SU-DHL-6 (cell line): ENCODE results near the gene GABRB1.

Experiments
- EZH2phosphoT487 ChIP-seq: fragments of 200-600 bp; sonication (generic), shearing (Covaris generic); conservative IDR thresholded peaks from 2 replicates; pipeline ENCODE4 v1.6.1; 2018; ENCODE audit warnings: mild to moderate bottlenecking, antibody characterized with exemption, low read length, moderate library complexity, mixed read lengths
- TF ChIP-seq, protein P1 (sequence below): fragments of 200-600 bp; sonication (generic); IDR thresholded peaks from one replicate; pipeline ENCODE4 v1.5.1; 2017; ENCODE audit warnings: antibody characterized with exemption, mild to moderate bottlenecking, low read length, moderate library complexity; ENCODE audit not compliant: insufficient read depth, poor library complexity, severe bottlenecking

DNA sequence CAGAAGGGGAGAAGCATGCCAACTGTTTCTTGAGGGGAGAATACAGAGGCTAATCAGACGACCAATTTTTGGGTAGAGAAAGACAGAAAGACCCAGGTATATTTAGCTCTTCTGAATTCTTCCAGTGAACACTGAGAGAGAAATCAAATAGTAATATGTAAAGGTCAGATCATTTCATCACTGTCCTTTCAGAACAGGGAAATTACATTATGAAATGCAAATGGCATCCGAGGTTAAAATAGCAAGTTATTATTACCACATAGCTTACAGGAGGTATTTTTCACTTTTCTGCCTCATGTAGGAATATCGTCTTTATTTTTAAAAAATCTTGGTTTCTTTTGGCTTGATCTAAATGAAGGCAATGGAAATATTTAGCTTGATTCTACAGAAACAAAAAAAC lies 18.0 kb downstream of the GABRB1 start:
- TF ChIP-seq, protein P1, sequence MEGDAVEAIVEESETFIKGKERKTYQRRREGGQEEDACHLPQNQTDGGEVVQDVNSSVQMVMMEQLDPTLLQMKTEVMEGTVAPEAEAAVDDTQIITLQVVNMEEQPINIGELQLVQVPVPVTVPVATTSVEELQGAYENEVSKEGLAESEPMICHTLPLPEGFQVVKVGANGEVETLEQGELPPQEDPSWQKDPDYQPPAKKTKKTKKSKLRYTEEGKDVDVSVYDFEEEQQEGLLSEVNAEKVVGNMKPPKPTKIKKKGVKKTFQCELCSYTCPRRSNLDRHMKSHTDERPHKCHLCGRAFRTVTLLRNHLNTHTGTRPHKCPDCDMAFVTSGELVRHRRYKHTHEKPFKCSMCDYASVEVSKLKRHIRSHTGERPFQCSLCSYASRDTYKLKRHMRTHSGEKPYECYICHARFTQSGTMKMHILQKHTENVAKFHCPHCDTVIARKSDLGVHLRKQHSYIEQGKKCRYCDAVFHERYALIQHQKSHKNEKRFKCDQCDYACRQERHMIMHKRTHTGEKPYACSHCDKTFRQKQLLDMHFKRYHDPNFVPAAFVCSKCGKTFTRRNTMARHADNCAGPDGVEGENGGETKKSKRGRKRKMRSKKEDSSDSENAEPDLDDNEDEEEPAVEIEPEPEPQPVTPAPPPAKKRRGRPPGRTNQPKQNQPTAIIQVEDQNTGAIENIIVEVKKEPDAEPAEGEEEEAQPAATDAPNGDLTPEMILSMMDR = no peak
- no peak for TF ChIP-seq EZH2phosphoT487
